Fibroblast of lung (primary cell): ENCODE measurements around the gene RABGAP1L.

Experiments used
- EZH2 ChIP-seq: IDR thresholded peaks from 2 replicates; pipeline ENCODE4 v1.5.1; 2012; ENCODE audit warnings: low read length, control low read depth, mild to moderate bottlenecking; ENCODE audit errors: missing control alignments
- TF ChIP-seq, protein P1 (sequence below), 2 donors: IDR thresholded peaks in 1 of 2; conservative IDR thresholded peaks in 1 of 2; 1 replicate in 1 of 2; 2 replicates in 1 of 2; pipeline ENCODE4 v1.5.1; 2011 to 2012; ENCODE audit warnings: low read length in 2 of 2, control low read depth in 1 of 2, inconsistent platforms in 1 of 2, low read depth in 1 of 2, mild to moderate bottlenecking in 1 of 2

DNA sequence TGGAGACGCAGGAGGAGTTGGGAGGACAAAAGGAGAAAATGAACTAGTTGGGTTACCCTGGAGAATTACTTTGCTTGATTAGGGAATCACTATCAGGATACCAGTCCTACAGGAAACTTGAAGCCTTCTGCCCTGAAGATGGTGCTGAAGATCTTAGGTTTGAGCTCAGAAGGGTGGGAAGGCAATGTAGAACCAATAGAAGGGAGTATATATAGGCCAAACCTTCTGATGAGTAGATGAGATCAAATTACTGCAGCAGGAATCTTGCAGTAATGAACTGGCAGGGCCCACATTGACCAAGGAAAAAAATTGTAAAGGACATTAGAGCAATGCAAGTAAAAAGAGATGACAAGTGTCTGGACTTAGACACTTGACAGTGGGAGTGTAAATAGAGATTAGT, 724.1 kb downstream of the RABGAP1L start:
- no peak for TF ChIP-seq EZH2
- TF ChIP-seq, protein P1, sequence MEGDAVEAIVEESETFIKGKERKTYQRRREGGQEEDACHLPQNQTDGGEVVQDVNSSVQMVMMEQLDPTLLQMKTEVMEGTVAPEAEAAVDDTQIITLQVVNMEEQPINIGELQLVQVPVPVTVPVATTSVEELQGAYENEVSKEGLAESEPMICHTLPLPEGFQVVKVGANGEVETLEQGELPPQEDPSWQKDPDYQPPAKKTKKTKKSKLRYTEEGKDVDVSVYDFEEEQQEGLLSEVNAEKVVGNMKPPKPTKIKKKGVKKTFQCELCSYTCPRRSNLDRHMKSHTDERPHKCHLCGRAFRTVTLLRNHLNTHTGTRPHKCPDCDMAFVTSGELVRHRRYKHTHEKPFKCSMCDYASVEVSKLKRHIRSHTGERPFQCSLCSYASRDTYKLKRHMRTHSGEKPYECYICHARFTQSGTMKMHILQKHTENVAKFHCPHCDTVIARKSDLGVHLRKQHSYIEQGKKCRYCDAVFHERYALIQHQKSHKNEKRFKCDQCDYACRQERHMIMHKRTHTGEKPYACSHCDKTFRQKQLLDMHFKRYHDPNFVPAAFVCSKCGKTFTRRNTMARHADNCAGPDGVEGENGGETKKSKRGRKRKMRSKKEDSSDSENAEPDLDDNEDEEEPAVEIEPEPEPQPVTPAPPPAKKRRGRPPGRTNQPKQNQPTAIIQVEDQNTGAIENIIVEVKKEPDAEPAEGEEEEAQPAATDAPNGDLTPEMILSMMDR (conservative IDR thresholded peaks at IDR 0.05 in 1 of 2, IDR thresholded peaks at IDR 0.05 in 1 of 2; ENCODE audit: low read depth in 1 of 2, low read length in 2 of 2) = peak in 1 of 2 donors; percentile 15
